Occipital lobe (tissue), 2 donors: ENCODE measurements around the gene CARS2. TPM values are rescaled to one million over a fixed set of nuclear protein-coding genes. Genes with fewer than 3 reads are reported as not detected.
"Not testable (repeated sequence)": the region's sequence is repeated elsewhere in the genome, so short reads cannot be mapped to it uniquely, and the experiment has no call there.

Source experiments
- DNase-seq: peaks from one replicate; lab custom pipeline; 2025; lab: John Stamatoyannopoulos, UW
- total RNA-seq: library from RNA; depleted of rRNA; stranded (reverse); fragments of >200 nt; gene quantifications from one replicate; pipeline ENCODE4 v1.2.3, GENCODE V29; 2014

The CARS2 gene
- total RNA-seq, 1 donor from 2014 or later: 56.9 TPM

DNA sequence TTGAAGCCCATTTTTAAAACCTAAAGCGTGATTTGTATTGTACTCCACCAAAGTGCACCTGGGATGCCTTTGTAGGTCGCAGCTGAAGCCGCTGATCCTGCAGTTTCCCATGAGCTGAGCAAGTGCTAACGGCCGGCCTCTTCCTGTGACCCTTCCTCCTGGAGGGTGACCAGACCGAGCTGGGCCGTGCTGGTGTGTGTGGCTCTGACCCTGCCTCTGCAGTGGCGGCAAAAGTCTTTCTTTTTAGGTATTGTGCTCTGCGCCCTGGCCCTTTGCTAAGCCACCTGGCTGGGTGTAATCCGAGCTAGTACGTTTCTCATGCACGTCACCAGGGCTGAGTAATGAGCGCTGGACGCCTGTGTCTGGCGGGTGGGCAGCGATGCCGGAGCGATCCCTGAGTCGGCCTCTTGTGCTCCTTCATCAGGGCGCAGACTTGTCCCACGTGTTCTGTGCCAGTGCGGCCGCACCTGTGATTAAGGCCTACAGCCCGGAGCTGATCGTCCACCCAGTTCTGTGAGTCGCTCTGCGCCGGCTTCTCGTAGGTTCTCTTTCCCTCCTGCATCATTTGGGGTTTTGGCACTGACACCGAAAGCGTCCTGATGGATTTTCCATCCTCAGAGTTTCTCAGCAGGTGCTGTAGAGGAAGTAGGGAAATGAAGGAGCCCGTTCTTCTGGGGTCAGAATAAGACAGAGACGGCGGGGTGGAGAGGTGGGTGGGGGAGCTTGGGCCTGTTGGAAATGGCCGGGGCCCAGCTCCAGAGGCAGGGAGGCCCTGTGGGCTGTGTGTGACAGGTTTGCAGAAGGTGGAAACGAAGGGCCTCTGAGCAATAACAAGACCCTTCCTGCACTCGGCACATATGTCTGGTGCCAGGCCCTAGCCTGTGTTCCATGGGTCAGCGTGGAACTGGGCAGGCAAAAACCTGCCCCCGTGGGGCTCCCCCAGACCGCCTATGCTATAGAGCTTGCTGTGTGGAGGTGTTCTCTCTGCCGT, 80.9 kb downstream of the CARS2 start:
- DNase-seq: no peak

DNA sequence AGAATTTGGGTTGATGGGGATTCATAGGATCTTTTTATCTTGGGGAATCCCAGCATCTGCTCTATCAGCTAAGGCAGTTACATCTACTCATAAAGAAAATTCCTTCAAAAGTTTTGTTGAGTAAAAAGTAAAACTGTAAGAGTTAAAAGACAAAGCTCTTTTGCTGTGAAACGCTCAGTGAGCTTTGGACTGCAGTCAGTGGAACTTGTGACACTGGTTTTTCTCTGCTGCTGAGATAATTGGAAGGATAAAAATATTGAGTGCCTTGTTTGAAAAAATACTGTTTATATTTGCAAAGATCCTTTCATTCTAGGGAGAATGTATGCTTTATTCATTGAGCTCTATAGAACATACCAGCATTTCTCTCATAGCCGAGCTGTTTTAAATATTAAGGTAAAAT, 85.3 kb downstream of the CARS2 start:
- DNase-seq: no peak

DNA sequence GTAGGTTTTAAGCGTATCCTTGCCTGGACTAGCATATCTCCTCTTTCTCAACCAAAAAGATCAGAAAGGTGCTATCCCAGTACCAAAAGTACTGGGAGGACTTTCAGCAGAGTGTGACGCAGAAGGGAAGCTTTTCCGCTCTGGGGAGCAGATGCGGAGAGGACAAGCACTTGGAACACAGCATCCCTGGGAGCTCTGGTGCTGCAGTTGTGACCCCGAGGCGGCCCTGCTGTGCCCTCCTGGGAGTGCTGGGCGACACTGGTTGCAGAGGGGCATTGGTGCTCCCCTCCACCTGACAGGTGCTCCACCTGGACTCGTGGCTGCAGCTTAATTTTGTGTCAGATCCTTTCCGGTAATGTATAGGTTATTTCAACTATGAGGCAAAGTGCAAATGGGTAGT, 87.1 kb downstream of the CARS2 start:
- no peak for DNase-seq

DNA sequence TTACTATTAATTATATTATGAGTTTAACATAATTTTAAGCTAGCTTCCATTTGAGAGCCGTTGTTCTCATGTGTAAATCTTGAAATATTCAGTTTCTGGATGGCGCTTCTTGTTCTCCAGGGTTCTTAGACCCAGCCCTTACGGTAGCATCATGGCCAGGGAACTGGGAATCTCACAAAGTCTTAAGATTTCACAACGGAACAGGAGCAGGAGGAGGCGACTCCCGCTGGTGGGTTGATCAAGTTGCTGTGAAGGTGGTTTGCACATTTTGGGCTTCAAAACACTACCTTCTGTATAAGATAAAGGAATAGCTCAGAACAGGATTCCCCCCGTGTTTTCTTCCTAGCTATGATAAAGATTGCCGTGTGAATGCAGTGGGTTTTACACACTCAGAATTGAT, 87.7 kb downstream of the CARS2 start:
- no peak for DNase-seq

DNA sequence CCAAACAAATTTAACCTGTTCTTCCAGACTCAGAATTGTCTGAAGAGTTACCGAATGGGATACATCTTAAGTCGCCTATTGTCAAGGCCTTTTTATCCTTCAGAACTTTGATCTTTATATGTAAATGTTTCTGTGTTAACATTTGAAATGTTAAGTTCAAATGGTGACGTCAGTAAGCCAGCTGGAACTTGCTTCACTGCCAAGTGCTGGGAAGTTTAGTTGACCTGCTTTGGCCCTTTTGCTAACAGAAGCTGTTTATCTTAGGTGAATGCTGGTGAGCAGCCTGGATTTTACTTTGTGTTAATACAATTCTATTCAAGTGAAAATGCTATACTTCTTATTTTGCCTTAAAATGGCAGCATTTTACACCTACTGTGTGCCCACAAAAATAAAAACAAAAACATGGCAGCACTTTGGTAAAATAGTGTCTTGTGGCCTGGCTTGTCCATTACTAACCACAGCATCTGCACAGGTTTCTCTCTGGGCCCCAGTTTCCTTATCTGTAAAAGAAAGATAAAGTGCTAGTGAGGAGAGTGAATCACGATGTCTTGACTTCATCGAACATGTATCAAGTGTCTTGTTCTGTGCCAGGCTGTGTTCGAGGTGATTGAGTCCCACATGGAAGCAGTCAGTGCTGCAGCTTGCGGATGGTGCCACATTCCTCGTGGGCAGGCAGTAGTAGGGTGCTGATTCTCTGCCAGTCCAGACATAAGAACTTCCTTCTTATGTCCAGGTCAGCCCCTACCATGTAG, 88.4 kb downstream of the CARS2 start:
- no peak for DNase-seq

DNA sequence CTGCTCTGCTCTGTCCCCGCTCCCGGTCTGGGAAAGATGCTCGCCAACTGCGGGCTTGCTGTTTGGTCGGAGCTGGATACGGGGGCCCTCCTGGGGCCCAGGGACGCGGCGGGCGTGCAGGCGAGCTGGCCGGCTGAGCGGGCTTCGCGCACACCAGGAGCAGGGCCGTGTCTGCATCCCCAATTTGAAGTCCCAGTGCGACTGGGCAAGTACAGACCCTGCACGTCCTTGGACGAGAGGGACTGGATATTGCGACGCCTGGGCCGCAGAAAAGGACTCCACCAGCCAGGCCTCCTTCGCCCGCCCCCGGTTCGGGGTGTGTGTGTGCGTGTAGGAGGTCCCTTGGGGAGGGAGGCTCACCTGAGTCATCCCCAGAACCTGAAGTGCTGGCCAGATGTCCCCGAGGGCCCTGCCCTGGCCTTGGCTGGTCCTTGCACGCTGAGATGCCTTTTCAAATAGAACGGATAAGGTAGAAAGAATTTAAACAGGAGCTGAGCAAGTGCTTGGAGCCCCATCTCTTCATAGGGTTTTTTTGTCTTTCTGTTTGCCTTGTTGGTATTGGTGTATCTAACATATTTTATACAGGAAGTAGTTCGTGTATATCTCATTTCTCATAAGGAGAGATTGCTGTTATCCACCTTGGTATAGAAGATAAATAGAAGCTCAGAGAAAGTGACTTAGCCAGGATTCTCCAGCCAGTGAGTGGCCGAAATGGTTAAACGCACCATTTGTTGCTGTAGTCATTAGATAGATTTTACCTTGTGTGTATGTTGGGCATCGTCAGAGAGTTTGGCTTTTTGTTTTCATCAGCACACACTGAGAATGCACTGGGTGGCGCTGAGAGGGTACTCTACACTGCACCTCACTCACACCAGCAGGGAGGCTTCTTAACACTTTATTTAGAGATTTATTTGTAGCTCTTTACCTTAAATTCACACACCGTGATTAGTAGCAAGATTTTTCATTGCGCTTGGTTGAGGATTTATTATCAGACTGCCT, 89.5 kb downstream of the CARS2 start:
- DNase-seq: peak; percentile 21

DNA sequence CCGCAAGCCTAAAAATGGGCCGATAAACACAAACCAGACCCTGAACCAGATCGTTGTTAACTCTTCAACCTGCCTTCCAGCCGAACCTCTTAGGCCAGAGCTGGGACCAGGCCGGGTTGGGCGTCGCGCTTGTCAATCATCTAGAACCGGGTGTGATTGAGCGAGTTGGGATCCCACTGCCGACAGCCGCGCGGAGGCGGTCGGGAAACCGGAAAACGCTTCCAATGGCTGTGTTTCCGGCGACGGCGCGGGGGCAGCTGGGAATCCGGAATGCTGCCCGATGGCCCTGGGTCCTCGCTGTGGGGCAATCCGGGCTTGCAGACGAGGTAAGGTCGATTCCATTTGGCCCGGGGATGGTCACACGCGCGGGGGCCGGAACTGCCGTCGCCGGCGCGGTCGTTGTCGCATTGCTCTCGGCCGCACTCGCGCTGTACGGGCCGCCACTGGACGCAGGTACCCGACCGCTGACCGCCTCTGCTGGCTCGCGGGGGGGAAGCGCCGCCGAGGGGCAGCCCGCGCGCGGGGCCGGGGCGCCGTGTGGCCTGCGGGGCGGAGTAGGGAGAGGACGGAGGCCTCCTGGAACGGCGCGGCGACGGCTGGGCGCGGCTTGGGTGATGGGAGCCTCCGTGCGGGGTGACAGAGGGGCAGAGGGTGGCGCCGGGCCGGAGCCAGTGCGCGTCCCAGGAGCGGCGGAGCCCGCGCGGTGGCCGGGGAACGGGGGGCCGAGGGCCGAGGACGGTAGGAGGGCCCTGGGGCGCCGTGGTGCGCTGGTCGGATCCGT, 90.4 kb downstream of the CARS2 start, which contains the start of gene NAXD:
NAXD (plus strand) TSS at position 224 of the 781 bp plus-strand sequence; CDS start at position 281, 57 bp downstream.
- DNase-seq: peak; percentile 93

DNA sequence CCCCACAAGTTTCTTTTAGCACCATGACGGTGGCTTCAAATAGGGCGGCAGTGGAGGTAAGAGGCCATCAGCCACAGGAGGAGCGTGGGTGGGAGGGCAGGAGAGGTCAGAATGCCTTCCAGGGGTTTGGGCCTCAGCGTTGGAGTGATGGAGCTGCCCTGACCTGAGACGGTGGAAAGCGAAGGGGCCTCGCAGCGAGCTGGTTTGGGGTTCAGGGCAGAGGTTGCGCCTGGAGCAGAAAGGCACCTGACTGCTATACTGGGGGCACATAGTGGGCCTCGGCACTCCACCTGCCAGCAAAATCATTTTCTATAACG, 91.0 kb downstream of the CARS2 start:
- DNase-seq: no peak

DNA sequence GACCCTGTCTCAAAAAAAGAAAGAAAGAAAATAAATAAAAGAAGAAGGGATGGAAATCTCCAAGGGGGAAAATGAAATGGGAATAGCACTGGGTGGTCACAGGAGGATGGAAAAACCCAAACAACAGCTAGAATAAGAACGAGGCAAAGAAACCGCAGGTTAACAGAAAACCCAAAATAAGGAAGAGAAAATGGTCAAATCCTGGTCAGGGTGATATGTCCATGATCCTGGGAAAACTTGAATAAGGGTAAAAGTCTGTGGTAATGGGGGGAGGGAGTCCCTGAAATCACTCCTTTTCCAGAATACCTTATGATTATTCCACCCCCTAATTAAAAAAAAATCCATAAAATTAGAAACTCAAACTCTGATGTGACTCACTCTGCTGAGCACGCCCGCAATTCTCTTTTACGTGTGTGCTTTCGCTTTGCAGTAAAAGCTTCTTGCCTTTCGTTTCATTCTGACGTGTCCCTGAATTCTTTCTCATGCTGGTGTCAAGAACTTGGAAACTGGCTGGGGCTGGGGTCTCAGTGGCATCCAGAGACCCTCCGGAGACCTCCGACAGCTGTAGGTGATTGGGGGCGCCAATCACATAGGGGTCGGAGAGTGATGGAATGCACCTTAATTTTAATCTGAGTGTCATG, 94.8 kb downstream of the CARS2 start:
- no peak for DNase-seq

DNA sequence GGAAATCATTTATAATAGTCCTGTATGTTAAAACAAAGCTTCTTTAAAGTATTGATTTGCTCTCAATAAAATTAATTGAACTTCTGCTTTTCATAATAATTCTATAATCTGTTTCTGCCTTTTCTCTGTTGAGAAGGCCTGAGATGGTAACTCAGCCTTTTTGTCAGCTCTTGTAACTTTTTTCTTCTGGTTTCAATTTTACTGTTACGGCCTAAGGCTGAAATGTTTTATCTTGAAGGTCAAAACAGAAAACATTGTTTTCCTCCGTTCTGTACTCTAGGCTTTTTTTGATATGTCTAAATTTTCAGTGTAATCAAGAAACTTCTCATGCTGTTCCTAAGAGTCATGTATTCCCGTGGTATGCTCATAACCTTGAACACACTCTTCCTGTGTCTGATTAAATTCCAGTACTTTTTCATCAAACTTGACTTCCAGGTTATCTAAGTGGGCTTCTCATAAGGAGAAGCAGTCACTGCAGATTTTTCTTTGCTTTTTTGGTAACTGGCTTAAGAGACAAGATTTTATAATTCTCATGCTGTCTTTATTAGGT, 98.2 kb downstream of the CARS2 start:
- no peak for DNase-seq

DNA sequence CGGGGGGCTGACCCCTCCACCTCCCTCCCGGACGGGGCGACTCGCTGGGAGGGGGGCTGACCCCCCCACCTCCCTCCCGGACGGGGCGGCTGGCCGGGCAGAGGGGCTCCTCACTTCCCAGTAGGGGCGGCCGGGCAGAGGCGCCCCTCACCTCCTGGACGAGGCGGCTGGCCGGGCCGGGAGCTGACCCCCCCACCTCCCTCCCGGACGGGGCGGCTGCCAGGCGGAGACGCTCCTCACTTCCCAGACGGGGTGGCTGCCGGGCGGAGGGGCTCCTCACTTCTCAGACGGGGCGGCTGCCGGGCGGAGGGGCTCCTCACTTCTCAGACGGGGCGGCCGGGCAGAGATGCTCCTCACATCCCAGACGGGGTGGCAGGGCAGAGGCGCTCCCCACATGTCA, 99.6 kb downstream of the CARS2 start:
- not testable (repeated sequence) for DNase-seq

DNA sequence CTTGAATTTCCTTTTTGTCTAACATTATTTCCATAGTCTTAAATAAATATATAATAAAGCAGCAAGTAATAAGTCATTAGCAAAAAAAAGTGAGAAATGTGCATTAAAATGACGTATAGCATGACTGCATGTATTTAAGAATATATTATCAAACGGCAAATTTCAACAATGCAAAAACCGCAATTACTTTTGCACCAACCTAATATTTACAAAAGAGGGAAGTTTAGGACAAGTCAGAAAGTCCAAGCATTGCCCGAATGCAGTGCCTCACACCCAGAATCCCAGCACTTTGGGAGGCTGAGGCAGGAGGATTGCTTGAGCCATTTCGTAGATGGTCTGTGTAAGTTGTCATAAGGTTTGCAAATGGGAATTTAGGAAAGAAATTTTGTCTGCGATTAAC, 100.8 kb downstream of the CARS2 start:
- DNase-seq: no peak

DNA sequence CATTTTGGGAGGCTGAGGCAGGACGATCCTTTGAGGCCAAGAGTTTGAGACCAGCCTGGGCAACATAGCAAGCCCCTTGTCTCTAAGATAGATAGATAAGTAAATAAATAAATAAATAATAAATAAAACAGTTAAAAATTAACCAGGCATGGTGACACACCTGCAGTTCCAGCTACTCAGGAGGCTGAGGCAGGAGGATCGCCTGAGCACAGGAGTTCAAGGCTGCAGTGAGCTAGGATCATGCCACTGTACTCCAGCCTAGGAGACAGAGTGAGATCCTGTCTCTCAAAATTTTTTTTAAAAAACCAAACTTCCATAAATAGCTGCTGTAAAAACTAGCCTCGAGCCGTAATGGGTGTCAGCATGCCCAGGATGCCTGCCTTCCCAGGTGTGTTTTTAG, 104.9 kb downstream of the CARS2 start:
- DNase-seq: no peak

DNA sequence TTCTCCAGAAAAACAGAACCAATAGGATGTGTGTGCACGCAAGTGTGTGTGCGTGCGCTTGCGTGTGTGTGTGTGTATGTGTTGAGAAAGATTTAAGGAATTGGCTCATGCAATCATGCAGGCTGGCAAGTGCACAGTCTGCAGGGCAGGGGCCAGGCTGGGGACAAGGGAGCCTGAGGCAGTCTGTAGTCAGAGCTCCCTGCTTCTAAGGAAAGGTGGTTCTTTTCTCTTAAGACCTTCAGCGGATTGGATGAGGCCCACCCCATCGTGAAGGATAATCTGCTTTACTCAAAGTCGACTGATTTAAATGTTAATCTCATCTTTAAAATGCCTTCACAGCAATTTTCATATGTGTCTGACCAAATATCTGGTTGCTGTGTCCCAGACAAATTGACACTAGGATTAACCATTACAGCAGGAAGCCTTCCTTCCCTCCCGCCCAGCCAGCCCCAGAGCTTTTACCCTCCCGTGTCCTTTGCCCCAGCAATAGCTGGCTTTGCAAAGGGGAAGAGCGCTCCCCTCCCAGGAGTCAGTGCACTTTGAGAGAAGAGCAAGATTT, 105.6 kb downstream of the CARS2 start:
- DNase-seq: no peak

DNA sequence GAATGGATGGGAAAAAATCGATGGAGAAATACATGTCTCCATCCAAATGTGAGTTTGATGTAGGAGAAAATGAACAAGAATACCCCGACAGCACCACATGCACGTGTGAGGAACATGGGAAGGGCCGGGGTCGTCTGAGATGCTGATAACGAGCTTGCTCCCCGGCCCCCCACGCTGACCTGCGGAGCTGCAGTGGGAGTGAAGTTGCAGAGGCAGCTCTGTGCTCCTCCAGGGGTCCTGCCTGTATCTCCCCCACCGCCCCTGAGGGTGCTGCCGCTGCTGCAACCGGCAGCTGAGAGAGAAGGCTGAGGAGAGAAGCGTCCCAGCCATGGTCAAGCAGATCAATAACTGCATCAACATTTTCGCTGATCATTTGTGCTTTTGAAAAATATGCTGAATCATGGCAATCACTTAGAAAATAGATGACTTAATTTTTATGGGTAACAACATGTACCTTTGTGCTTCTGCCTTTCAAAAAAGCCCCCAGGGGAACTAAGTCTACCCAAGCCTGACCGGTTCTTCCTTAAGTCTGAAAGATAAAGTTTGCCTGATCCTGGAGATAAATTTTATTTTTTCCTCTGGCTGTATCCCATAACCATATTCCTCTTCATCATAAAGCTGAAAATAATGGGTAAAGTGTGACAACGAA, 108.8 kb downstream of the CARS2 start:
- no peak for DNase-seq

DNA sequence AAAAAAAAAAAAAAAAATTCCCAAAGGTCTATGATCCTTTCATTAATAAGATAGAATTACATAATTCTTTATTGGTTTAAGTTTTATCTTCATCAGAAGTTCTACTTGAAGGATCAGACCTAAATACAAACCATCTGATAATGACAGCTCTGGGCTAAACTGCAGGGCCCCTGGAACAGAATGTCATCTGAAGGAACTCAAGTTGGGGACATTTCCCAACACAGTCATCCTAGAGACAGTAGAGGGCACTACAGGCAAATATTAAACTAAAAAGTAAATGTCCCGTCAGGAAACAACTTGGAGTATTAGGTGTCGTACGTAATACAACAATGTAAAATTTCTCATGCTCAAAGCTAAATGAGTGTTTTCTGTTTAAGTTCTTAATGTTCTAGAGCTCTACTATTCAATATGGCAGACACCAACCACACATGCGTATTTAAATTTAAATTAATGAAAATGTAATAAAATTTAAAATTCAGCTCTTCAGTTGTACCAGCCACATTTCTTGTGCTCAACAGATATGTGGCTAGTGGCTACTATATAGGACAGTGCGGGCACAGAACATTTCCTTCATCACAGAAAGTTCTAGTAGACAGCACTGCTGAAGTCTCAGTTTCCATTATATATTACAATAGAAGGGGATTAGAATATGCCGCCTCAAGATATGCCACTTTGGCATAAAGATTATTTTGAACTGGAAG, 112.3 kb downstream of the CARS2 start:
- DNase-seq: no peak

DNA sequence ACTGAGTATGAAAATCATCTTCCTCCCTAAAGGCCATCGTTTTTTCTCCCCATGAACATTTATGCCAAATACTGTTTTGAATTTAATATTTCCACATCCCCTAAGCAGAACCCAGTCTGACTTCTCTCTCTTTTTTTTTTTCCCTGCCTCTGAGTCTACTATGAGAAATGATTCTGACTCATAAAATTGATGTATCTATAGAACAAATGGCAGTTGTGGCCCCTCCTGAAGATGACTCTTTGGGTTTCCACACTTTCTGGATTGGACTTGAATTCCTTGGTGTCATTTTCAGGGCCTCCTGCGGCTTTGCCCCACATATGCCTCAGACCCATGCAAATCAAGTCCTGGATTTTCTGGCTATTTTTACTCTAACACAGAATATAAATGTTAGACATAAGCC, 113.3 kb downstream of the CARS2 start:
- no peak for DNase-seq
